GM21737 (cell line): ENCODE data around the gene CORO1A.
"Not testable (repeated sequence)": the region's sequence is repeated elsewhere in the genome, so short reads cannot be mapped to it uniquely, and the experiment has no call there.

ENCODE experiments used
- ATAC-seq: cut with Tn5 transposase; IDR thresholded peaks from one replicate; pipeline ENCODE4 v1.9.1; 2021; ENCODE audit warnings: mild to moderate bottlenecking, moderate library complexity; ENCODE audit not compliant: unreplicated experiment

Gene CORO1A

DNA sequence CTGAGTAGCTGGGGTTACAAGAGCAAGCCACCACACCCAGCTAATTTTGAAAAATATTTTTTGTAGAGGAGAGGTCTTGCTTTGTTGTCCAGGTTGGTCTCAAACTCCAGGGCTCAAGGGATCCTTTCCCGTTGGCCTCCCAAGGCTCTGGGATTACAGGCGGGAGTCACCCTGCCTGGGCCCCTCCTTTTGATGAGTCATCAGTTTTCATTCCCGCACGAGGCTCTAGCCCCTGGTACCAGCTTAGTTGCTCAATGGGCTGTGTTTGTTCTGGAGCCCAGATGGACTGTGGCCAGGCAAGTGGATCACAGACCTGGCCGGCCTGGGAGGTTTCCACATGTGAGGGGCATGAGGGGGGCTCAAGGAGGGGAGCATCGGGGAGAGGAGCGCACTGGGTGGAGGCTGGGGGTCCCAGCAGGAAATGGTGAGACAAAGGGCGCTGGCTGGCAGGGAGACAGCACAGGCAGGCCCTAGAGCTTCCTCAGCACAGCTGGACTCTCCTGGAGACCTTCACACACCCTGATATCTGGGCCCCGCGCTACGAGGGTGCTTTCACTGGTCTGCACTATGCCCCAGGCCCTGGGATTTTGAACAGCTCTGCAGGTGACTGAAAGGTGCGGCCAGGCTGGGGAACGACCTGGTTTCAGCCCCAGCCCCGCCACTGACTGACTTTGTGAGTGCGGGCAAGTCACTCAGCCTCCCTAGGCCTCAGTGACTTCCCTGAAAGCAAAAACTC lies 16.4 kb downstream of the CORO1A start:
- not testable (repeated sequence) for ATAC-seq

DNA sequence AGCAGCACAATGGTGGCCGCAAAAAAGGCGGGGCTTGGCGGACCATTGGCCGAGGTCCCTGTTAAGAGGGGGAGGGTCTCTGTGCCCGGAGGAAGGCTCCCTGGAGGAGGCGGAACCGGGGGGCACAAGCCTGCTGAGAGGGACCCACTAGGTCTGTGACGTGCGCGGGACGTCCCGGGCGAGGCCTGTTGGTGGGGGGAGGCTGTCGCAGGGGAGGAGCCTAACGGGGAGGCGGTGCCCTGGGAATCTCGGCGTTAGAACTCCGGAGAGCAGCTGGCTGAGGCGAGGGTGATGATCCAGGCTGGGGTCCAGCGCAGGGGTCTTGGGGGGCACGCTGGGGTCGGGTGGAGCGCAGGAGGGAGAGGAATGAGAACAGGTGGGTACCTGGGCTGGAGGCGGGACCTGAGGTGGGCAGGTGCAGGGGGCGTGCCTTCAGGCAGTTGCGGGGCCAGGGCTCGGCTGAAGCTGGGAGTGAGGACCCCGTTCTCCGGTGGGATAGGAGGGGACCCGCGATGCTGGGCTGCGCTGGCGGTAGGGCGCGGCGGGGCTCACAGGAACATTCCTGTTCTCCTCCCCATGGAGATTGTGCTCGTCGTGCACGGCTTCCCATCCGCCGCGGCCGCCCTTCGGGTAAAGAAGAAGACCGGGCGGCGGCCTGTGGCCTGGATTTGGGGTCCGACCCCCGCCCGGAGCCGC lies 22.3 kb downstream of the CORO1A start:
- not testable (repeated sequence) for ATAC-seq

DNA sequence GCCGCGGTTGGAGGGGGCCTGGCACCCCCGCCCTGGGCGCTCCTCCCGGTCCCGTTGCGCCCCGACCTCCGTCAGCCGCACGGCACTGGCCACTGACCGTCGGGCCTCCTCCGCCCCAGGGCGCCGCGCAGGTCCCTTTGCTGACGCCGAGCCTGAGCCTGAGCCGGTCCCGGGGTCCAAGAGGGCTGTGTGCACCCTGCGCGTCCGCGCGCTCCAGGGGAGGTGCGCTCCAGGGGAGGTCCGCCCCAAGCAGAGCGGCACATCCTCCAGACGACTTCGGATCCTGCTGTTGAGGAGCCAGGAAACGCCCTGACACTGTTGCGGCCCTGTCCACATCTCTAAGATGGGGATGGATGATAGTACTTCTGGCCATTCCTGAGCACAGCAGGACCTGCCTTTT lies 22.9 kb downstream of the CORO1A start:
- not testable (repeated sequence) for ATAC-seq

DNA sequence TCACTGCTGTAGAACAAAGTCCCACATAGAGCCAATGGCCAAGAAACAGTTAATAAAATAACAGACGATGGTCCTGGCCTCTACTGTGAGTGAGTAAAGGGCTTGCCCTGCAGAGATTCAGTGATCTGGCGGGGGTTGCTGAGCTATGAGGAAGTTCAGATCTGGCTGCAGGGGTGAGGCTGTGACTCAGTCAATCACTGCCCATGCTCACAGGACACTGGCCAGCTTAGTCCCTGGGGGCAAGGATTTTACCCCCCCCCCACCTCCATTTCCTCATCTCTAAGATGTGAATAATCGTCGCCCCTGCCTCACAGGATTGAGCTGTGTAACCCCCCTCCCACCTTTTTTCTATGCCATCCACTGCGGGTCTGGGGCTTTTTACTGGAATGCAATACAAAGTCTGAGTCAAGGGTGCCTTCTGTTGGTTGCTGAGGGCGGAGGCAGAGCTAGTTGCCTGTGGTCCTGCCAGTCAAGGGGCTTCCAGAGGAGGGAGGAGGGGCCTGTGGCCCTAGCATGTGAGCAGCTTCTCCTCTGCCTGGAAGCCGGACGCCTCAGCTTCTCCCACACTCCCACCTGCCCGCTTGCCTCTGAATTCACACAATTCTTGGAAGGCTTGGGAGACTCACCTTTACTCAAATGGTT lies 23.8 kb downstream of the CORO1A start:
- not testable (repeated sequence) for ATAC-seq

DNA sequence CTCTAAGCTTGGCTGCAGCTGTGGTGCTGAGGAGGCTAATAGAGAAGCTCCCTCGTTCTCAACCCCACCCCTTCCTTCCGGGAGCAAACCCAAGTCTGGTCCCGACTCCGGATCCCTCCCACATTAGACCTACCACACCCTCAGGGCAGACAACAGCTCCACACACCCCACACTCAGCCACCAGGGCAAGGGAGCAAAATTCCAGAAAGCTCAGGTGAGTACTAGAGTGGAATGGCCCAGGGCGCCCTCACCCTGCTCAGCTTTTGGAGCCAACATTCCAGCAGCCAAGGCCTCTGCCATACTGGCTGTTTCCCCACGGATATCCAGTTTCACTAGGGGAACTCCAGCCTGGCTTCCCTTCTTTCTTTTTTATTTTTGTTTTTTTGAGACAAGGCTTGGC lies 25.6 kb downstream of the CORO1A start:
- not testable (repeated sequence) for ATAC-seq

DNA sequence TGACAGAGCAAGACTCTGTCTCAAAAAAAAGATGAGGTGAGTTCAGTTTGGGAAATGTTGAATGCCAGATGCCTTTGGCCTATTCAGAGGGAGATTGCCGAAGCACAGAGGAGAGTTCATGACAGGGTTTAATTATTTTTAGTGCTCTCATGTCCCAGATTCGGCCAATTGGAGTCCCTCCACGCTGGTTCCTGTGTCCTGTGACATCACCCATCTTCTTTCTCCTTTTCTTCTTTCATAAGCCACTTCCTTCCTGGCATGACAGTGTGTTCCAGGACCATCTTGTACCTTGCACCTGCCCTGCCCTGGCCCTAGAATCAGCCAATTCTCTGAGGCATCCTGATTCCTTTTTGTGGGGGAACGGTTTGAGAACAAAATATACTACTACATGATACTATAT lies 28.0 kb downstream of the CORO1A start:
- ATAC-seq: not testable (repeated sequence)

DNA sequence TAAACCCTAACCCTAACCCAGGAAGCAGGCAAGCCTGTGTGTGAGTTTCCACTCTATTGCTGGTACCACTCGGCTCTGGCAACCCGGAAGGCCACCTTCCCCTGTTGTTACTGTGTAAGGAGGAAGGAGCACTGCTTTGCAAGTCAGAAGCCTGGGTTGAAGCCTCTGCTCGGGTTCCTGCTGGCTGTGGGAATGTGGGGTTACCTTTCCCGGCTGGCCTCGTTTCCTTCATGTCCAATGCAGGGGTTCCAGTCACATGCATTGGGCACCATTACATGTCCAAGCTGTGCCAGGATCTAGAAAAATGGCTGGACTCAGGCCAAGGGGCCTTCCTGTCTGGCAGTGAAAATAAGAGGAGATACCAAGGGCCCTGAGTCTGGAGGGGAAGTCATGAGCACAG lies 33.7 kb downstream of the CORO1A start:
- not testable (repeated sequence) for ATAC-seq
